GM20431 (cell line): Measurements from ENCODE around the gene BACE2.

ENCODE experiments used
- in situ Hi-C: fragments of 300-500 bp; cut with MseI, MboI; formaldehyde crosslinking; loops from one replicate; pipeline ENCODE4 v1.15.0; 2020; ENCODE audit warnings: low sequenced_read_pairs; ENCODE audit not compliant: unreplicated experiment

Gene BACE2

DNA sequence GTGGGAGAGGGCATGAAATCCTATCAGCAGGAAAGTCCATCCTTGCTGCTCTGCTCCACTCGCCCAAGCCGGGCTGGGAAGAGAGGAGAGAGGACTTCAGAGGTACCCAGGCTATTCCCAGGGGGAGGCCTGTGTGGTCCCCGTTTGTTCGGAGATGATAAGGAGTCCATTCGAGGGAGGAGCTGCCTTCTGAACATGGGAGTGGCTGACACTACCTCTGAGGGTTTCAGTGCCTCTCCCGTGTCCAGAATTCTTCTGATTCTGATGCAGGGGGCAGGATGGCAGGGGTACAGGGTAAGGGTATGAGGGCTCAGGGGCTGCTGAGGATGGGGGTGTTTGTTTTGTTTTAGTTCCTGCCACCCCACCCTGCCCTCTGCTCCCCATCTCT lies 40.4 kb downstream of the BACE2 start:
- in situ Hi-C loops, result no loop called here

DNA sequence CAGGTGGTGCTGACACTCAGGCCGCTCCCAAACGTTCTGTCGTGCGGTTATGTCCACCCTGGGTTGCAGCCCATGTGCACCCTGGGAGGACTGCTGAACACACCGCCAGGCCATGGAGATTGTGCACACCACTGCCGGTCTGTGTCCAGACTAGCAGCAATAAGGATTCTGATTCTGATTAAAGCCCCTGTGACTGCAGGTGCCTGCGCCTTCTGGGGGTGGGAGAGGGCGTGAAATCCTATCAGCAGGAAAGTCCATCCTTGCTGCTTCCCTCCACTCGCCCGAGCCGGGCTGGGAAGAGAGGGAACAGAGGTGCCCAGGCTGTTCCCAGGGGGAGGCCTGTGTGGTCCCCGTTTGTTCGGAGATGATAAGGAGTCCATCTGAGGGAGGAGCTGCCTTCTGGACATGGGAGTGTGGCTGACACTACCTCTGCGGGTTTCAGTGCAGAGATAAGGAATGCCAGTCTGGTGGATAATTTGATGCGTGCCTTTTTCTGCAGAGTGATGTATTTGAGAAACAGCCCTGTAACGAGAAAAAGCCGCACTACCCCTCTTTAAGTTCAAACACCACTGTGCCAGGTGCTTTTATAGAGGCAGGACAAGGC lies 41.2 kb downstream of the BACE2 start:
- in situ Hi-C loops, result no loop called here

DNA sequence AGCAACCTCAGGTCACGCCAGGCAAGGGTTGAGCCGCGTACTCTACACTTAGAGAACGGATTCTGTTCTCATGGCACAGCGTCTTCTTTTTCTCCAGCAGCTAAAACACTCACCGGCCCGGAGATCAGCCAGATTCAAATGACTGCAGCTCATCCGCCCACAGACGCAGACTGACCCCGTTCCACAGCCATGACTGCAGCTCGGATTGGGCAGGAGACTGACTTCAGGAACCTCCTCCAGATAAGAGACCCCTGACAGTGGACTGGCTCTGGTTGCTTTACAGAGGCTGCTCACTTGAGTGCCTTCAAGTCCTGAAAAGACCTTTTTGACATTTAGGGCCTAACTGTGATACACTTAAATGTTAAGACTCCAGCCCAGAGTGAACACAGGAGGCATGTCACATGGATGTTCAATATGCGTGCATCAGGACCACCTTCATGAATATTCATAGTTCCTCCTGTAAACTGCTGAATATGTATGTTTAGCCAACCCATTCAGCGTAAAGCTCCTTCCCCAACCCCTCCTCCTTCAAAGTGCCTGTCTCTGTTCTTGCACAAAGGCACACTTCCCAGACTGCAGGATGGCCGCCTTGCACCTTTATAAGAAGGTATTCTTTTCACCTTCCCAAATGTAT lies 42.6 kb downstream of the BACE2 start:
- in situ Hi-C loops, result no loop called here

DNA sequence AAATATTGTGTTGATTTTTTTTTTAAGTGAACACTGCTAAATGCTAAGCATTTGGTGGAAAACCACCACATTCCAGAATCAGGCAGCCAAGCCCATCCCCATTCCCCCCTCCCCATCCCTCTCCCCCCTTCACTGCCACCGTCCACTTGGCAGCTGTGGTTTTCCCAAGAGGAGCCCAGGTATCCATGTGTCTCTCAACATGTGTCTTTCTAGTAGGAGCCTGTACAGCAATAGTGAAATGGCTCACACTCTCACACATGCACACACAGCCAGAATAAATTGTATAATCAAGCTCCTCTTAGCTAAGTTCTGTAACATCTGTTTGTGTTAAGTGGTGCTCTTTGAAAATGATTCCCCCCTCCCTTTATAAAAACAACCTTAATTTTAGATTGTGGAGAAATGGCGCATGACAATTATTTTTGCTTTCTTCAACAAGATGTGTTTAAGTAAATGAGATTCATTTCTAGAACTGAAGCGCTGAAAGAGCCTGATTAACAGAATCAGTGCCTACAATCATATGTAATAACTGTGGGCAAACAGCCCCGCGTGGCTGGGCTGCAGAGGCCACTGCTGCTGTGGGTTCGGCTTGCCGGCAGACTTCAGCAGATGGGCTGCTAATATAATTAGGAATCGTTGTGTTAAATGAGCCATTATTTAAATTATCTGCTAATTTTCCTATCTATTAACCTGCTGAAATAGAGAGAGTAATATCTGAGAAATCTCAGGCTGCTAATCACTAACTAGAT lies 43.3 kb downstream of the BACE2 start:
- in situ Hi-C loops, result no loop called here

DNA sequence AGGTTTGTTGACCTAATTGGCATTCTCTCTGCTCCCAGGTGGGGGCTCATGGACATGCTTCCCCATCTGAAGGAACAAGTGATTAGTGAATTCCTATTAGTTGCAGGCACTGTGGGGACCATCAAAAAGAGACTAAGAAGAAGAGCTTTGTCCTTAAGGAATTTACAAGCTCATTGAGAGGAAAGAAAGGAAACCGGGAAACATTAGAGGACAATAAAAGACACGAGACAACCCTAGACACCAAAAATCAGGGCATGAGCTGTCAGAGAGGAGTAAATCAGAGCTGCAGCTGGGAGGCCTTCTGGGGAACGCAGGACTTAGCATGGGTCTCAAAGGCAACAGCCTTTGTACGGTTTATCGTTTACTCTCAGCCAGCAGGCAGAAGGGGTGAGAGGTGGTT lies 45.1 kb downstream of the BACE2 start:
- in situ Hi-C loops, result no loop called here

DNA sequence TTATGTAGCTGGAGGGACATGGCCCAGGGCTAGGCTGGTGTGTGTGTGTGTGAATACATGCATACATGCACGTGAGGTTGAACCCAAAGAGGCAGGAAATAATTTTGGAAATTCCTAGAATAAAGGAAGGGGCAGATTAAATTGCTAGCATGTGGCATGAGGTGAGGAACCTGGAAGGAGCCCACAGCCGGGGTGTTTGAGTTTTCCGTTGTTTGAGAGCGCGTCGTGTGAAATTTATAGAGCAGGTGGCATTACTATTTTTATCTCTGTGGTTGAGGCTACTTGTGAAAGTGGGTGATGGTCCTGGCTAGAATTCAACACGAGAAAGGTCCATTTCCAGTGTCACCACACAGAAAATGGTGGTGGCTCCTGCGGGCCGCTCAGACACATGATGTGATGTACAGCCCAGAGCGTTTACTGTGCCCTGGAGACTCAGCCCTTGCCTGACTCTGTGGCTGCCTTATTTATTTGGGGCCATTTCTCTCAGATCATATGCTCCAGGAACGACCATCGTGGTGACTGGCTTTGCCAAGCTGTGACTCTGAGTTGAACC lies 48.0 kb downstream of the BACE2 start:
- in situ Hi-C loops, result no loop called here

DNA sequence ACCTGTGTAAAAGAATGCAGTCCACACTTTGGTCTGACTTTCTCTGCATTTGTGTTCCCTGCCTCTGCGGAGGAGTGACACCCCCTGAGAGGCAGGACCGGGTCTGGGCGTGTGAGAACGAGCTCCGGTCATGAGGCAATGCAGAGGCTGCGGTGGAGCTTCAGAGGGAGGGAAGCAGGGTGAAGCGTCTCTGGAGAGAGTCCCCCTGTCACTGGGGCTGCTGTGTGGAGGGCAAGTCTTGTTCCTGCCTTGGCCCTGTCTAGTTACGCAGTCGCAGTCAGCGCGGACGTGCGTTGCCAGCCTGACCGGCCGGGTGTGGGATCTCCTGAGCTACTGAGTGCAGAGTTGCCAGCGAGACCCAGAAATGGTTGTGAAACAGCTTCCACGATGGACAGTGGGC lies 48.5 kb downstream of the BACE2 start:
- in situ Hi-C loops, result no loop called here

DNA sequence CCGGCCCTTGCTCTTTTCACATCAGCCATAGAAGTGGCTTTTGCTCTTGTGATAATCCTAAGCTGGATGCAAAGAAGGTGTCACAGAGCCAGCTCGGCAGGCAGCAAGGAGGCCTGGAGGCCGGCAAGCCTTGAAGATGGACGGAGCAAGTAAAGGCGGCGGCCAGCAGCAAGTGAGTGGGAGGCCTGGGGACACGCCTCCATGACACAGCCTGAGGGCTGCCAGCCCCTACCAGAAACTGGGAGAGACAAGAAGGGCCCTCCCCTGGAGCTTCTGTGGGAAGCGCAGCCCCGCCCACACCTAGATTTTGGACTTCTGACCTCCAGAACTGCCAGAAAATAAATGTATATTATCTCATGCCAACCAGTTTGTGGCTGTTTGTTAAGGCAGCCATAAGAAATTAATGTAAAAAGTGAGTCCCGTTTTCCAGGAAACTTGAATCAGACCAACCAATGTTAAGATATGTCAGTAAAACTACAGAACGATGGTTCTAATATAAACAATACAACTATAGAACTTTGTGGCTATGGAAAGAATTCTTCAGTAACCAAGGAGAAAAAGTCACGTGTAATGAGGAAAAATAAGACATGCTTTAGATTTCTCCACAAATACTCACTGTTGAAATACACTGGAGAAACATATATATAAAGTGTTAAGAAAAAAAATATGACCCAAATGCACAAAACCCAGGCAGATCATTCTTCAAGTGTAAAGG lies 49.9 kb downstream of the BACE2 start:
- in situ Hi-C loops, result no loop called here

DNA sequence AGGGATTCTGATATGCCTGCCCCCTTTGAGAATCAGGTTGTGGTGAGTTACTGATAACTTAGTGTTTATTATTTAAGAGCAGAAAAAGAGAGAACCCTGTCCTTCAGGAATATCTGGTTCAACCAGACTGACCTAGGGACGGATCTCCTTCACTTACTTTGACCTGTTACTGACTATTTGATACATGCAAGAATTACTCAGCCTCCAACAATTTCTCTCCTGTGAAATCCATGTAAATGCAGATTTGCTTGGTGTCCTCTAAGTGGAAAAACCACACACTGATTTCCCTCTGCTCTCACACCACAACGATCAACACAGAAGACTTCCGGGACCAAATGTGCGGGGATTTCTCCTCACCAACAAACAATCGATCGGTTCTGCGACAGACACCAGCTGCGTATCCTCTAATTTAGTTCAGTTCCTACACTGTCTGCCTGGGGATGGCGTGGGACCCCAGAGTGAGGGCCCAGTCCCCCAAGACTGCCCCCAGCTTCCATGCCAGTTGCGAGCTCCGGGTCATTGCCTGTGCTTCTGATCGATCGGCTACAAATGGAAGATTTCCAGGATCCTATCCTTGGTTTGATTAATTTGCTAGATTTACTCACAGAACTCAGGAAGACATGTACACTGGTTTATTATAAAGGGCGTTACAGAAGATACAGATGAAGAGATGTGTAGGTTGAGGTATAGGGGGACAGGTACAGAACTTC lies 51.7 kb downstream of the BACE2 start:
- in situ Hi-C loops, result no loop called here

DNA sequence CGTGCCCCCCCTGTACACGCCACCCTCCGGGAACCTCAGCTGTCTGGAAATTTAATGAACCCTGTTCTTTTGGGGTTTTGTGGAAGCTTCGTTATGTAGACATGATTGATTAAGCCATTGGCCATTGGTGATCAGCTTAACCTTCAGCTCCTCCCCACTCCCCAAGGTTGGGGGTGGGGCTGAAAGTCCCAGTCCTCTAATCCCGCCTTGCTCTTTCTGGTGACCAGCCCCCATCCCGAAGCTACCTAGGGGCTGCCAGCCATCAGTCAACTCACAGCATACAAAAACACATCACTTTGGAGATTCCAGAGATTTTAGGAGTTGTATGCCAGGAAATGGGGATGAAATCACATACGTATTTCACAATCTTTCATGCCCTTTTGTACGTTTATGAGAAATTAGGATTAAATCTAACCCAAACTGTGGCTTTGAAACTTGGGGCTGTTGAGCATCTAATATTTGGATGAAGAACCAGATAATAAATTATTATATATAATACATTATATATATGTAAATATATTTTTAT lies 52.3 kb downstream of the BACE2 start:
- in situ Hi-C loops, result no loop called here

DNA sequence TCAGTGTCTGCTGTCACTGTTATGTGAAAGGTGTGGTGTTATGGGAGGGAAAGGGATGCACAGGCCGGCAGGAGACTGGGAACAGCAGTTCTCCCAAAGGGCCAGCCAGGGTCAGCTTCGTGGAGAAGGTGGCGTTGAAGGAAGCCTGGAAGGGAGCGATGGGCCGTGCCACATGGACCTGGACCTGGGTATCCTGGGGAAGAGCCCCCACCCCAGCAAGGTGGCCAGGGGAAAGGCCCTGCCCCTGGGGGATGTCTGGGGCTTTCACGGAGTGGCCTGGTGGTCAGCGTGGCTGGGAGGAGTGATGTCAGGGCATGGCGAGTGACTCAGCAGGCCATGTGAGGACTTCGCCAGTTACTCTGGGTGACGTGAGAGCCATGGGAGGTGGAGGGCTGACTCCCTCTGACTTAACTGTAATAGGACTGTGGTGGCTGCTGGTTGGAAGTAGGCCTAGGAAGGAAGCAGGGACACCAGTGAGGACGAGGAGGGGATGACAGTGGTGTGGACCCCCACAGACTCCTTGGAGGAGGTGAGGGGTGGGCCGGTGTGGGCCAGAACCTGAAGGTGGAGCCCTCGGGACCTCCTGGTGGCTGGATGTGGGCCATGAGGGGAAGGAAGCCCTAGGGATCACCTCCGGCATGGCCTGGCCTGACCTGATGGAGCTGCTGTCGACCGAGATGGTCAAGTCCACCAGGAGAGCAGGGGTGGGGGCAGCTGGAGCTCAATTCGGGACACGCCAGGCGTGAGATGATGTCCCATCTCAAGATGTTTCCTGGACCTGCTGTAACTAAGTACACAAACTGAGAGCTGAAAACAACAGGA lies 54.5 kb downstream of the BACE2 start:
- in situ Hi-C loops, result no loop called here

DNA sequence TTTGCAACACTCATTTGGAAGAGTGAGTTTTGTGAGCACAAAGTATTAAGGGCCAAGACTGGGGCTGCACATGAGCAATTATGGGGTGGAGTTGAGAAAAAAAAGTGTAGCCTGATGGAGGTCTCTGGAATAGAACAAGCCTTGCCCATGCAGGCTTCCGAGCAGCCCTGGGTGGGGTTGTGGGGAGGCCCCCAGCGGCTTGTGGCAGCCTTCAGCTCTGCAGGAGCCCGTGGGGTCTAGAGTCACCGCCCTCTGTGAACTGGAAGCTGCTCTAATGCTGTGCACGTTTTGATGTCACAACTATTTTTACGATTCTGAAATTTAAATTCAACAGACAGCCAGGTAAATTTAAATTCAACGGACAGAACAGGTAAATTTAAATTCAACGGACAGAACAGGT lies 58.9 kb downstream of the BACE2 start:
- in situ Hi-C loops, result no loop called here

DNA sequence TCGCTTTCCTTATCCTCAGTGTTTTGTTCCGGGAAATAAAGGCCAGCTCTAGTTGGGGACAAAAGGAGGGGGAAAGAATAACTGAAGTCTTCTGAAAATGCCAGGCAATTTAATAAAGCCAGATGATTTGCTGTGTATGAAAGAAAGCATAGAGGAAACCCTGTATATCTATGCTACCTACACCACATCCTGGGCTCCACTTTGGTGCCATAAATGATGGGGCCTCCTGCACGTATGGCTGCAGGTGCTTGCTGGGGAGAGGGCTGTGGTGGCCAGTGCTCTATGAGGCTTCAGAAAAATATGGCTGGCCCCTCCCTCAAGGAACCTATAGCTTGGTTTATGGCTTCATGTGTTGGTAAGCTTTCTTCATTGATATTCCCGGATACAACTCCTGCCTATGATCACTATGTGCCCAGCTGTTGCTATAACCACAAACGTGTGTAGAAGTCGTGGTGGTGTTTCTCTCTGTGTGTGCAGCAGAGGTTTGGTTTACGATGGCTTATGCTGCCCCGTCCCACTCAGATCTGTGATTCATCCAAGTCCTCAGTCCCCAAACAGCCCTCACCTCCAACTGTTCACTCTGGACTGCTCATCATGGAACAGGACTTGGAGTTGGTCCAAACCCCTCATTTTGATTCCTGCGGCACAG lies 59.5 kb downstream of the BACE2 start:
- in situ Hi-C loops, result no loop called here

DNA sequence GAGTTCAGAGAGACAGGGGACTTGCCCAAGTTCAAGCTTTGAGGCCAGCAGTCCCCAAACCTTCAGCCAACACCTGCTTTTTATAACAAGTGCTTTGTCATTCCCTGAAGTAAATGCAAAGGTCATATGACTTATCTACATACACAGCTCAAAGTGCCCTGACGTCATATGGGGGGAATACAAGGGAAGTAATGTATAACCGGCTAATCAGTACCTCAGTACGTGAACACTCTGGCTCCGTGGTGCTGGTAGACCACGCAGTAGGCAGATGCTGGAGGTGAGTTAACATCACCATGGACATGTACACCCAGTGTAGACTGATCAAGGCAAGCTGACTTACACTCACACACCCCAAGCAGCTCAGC lies 60.0 kb downstream of the BACE2 start:
- in situ Hi-C loops, result no loop called here

DNA sequence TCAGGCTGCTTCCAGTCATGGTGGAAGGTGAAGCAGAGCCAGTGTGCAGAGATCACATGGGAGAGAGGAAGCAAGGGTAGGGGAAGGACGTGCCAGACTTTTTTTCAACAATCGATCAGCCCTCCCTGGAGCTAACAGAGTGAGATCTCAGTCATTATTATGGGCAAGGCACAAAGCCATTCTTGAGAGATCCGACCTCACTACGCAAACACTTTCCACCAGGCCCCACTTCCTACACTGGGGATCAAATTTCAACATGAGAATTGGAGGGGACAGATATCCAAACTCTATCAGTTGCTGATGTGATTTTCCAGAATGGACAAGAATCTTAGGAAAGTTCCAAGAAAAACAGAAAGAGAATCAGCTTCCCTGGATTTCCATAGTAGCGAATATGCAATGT lies 60.5 kb downstream of the BACE2 start:
- in situ Hi-C loops, result no loop called here

DNA sequence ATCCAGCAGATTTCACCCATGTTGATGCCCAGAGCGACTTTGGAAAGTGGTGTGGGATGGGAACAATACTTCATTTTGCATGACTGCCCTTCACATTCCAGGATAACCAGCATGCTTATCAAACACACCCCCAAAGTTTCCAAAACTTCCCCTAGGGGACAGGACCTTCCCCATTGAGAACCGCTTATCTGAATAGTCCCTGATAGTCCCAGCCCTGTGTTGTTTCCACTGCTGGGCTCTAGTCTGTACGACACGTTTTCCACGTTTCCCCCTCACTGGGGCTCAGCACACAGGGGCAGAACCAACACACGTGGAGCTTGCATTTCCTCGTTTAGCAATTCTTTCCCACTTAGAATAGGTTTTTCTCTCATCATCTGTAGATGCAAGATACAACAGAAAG lies 61.0 kb downstream of the BACE2 start:
- in situ Hi-C loops, result no loop called here

DNA sequence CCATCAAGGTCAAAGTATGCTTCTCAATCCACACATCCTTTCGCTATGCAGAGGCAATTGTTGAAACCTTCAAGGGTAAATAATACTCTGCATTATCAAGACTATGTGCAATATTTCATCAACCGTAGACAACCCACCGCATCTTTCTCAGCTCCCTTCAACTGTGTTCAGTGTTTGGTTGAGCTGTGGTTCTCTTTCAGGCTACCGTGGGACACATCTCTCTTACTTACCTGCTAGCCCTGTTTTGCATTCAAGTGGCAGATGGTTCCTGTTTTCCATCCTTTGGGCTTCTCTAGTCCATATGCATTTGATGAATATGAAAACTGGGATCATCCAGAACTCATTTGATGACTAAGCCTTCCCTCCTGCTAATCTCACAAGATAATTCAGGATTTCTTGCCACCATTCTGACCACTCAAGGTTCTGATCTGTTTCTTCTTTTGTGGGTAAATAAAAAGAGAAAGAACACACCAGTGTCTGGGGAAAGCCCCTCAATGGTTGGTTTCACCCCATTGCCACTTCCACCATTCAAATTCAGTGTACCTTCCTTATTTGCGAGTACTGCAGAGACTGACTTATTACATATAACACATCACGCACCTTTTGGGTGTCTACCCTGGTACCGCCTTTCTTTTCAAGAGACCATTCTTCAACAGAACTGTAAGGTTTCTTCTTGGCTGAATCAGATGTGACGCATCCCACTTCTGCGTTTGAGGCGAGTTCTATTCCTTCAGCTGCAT lies 61.7 kb downstream of the BACE2 start:
- in situ Hi-C loops, result no loop called here

DNA sequence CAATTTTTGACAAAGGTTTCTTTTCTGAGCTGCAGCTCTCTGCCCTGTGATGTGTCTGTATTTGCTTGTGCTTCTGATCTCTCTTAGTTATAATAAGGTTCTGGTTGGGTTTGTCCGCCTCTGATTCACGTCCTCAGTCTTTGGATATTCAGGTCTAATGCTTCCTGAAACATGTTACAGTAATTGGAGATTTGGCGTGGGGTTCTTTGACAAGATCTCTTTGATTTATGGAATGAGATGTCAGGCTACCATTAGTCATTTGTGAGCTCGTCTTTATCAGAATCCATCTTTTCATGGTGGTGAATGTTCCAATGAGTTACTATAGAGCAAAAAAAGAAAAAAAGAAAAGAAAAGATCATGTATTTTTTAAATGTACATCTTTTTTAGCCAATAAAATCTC lies 62.5 kb downstream of the BACE2 start:
- in situ Hi-C loops, result no loop called here
